Measurements from ENCODE around the gene KCNT2.
"Not testable (repeated sequence)": the region's sequence is repeated elsewhere in the genome, so short reads cannot be mapped to it uniquely, and the experiment has no call there.

Gene KCNT2

GRCh38 chr1:196278816-196279215 is 329.4 kb downstream of the KCNT2 start:
- H3K4me1 Mint-ChIP-seq (ENCODE audit: low read depth), result no peaks in the 10 kb centered on the region
- no peak overlapping the region for H3K4me3 Mint-ChIP-seq
- H3K9me3 Mint-ChIP-seq, result no peaks in the 10 kb centered on the region
- H3K27ac Mint-ChIP-seq, result no peak overlapping the region
- H3K36me3 Mint-ChIP-seq (ENCODE audit: low read depth), result no peaks in the 10 kb centered on the region
- no peaks in the 10 kb centered on the region for H3K27me3 Mint-ChIP-seq (ENCODE audit: low read depth)

DNA sequence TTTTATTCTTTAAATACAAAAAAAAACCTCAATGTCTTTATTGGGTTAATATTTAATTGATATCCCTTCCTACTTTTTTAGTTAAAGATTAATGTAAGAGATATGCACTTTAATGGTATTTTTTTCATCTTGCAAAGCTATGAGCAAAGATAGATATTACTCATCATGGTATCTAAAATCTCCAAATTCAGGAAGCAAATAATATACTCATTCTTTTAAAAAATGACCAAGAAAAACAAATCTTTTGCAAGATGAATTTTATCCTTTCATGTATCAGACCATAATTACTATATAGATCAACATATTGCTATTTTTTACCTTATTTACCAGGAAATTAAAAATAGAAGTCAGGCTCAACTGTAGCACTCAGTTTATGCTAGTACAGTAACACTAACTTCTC is 330.4 kb downstream of the KCNT2 start:
- no peak overlapping the region for H3K4me3 Mint-ChIP-seq
- H3K27me3 Mint-ChIP-seq (ENCODE audit: low read depth), result no peaks in the 10 kb centered on the region
- no peak overlapping the region for H3K27ac Mint-ChIP-seq
- H3K9me3 Mint-ChIP-seq, result no peaks in the 10 kb centered on the region
- H3K36me3 Mint-ChIP-seq (ENCODE audit: low read depth), result no peaks in the 10 kb centered on the region
- no peaks in the 10 kb centered on the region for H3K4me1 Mint-ChIP-seq (ENCODE audit: low read depth)

DNA sequence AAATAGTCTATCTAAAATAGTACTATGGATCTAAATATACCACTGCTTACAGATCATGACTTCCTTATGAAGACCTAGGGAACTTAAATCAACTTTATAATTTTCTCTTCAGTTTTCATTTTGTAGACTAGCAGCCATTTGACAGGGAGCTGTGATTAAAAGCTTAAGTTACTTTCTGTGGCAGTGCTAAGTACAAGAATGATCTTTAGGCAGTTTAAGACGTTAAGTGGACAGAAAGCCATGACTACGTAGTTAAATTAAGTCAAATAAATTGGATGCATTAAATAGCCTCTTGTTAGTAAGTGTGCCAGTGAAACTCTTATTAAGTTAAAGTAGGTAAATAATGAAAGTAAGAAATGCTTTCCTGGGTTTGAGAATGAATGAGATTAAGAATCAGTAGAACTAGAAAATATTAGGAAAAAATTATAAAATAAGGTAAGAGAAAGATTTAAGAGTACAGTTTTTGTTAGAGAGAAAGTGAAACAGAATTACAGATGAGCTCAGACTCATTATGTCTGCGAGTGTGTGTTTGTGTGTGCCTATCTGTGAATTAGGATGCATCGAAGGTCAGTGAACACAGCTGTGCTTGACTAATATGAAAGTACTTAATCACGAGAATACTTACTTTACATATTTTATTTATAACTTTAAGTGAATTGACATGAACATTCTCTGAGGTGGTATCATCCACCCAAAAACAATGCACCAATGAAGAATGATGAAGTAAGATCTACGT is 336.9 kb downstream of the KCNT2 start:
- H3K27me3 Mint-ChIP-seq (ENCODE audit: low read depth), result no peaks in the 10 kb centered on the region
- H3K9me3 Mint-ChIP-seq, result no peaks in the 10 kb centered on the region
- no peaks in the 10 kb centered on the region for H3K36me3 Mint-ChIP-seq (ENCODE audit: low read depth)
- H3K4me1 Mint-ChIP-seq (ENCODE audit: low read depth), result no peaks in the 10 kb centered on the region
- no peak overlapping the region for H3K27ac Mint-ChIP-seq
- H3K4me3 Mint-ChIP-seq, result no peak overlapping the region

- not testable (repeated sequence) for H3K27me3 Mint-ChIP-seq (ENCODE audit: low read depth); H3K4me3 Mint-ChIP-seq; H3K27ac Mint-ChIP-seq; H3K4me1 Mint-ChIP-seq (ENCODE audit: low read depth); H3K9me3 Mint-ChIP-seq; H3K36me3 Mint-ChIP-seq (ENCODE audit: low read depth)
Observed at GRCh38 chr1:196263086-196263485, 345.2 kb downstream of the KCNT2 start.

- no peak overlapping the region for H3K27ac Mint-ChIP-seq
- no peaks in the 10 kb centered on the region for H3K4me1 Mint-ChIP-seq (ENCODE audit: low read depth)
- no peak overlapping the region for H3K4me3 Mint-ChIP-seq
- no peaks in the 10 kb centered on the region for H3K27me3 Mint-ChIP-seq (ENCODE audit: low read depth)
- no peaks in the 10 kb centered on the region for H3K36me3 Mint-ChIP-seq (ENCODE audit: low read depth)
- H3K9me3 Mint-ChIP-seq, result no peaks in the 10 kb centered on the region
Observed at GRCh38 chr1:196260270-196260669, 348.0 kb downstream of the KCNT2 start.

DNA sequence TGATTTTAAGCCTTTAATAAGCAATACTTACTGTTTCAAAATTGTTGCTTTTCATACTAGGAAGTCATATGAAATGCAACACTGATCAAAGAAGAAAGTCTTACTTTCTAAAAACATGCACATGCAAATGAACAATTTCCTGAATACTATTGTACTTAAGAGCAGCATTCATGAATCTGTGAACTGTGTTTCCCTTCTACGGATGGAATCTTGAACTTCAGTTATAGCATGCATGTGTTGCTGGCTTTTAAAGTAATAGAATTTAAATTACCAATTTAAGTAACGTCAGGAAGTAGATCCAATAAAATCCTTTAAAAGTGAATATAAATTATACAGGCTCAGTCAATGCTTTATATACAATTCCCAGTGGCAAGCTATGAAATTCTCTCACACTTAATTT is 348.9 kb downstream of the KCNT2 start:
- Mint-ChIP-seq H3K9me3 (no peaks in the 10 kb centered on the region), H3K27me3 (ENCODE audit: low read depth) (no peaks in the 10 kb centered on the region), H3K36me3 (ENCODE audit: low read depth) (no peaks in the 10 kb centered on the region), H3K27ac (no peak overlapping the region), H3K4me1 (ENCODE audit: low read depth) (no peaks in the 10 kb centered on the region), H3K4me3 (no peak overlapping the region)

DNA sequence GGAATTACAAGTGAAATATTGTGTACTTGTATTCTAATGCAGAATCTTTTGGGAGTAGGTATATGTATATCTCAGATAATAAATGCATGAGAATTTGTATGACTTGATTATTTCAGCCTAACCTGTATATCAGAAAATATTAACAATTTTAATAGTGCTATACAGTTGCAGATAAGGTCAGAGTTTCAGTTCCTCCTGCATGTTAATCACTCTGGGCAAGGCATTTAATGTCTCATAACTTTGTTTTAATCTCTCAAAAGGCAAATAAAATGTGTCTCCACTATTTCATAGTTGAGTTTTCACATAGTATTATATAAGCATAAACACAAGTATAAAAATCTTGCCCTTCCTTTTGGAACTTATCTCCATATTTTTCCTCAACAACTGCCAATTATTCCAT is 352.5 kb downstream of the KCNT2 start:
- H3K4me3 Mint-ChIP-seq, result no peak overlapping the region
- H3K27ac Mint-ChIP-seq, result no peak overlapping the region
- no peaks in the 10 kb centered on the region for H3K4me1 Mint-ChIP-seq (ENCODE audit: low read depth)
- H3K9me3 Mint-ChIP-seq, result no peaks in the 10 kb centered on the region
- H3K27me3 Mint-ChIP-seq (ENCODE audit: low read depth), result no peaks in the 10 kb centered on the region
- H3K36me3 Mint-ChIP-seq (ENCODE audit: low read depth), result no peaks in the 10 kb centered on the region

GRCh38 chr1:196229546-196229945 is 378.7 kb downstream of the KCNT2 start:
- Mint-ChIP-seq H3K36me3 (ENCODE audit: low read depth) (no peaks in the 10 kb centered on the region), H3K4me3 (no peak overlapping the region), H3K9me3 (peaks cover 5% of the 10 kb centered on the region), H3K27me3 (ENCODE audit: low read depth) (no peaks in the 10 kb centered on the region), H3K27ac (no peak overlapping the region), H3K4me1 (ENCODE audit: low read depth) (no peaks in the 10 kb centered on the region)

GRCh38 chr1:196214866-196215265 is 393.4 kb downstream of the KCNT2 start:
- H3K4me1 Mint-ChIP-seq (ENCODE audit: low read depth), result no peaks in the 10 kb centered on the region
- no peak overlapping the region for H3K27ac Mint-ChIP-seq
- no peak overlapping the region for H3K4me3 Mint-ChIP-seq
- H3K27me3 Mint-ChIP-seq (ENCODE audit: low read depth), result no peaks in the 10 kb centered on the region
- no peaks in the 10 kb centered on the region for H3K36me3 Mint-ChIP-seq (ENCODE audit: low read depth)
- H3K9me3 Mint-ChIP-seq, result no peaks in the 10 kb centered on the region

DNA sequence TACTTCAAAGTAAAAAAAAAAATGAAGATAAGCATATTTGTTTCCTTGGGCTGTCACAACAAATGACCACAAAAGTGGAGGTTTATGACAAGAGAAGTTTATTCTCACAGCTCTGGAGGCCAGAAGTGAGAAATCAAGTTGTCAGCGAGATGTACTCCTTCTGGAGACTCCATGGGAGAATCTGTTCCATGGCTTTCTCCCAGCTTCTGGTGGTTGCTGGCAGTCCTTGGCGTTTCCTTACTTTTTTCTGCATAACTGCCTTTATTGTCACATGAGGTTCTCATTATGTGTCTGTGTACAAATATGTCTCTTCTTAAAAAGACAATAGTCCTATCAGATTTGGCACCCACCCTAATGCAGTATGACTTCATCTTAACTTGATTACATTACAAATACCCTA is 398.3 kb downstream of the KCNT2 start:
- Mint-ChIP-seq H3K27ac (no peak overlapping the region), H3K9me3 (no peaks in the 10 kb centered on the region), H3K36me3 (ENCODE audit: low read depth) (no peaks in the 10 kb centered on the region), H3K27me3 (ENCODE audit: low read depth) (no peaks in the 10 kb centered on the region), H3K4me3 (no peak overlapping the region), H3K4me1 (ENCODE audit: low read depth) (no peaks in the 10 kb centered on the region)

DNA sequence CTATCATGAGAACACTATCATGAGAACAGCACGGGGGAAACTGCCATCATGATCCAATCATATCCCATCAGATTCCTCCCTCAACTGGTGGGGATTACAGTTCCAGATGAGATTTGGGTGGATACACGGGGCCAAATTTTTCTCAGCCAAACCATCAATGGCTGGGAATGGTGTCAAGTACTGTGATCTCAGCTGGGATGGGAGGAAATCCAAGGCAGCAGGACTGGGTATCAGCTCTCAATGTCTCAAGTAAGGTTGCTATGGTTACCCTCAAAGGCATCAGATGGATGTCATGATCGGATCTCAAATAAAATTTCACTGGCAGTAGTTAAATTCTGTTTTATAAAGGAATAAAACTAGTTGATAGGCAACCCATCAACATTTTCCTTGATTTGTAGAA is 399.0 kb downstream of the KCNT2 start:
- no peaks in the 10 kb centered on the region for H3K9me3 Mint-ChIP-seq

GRCh38 chr1:196207612-196208217 is 400.5 kb downstream of the KCNT2 start:
- Mint-ChIP-seq H3K36me3 (ENCODE audit: low read depth) (no peaks in the 10 kb centered on the region), H3K4me1 (ENCODE audit: low read depth) (no peaks in the 10 kb centered on the region), H3K27me3 (ENCODE audit: low read depth) (no peaks in the 10 kb centered on the region), H3K27ac (no peak overlapping the region), H3K4me3 (no peak overlapping the region), H3K9me3 (no peaks in the 10 kb centered on the region)

More for the DNA sequence above, 399.0 kb downstream of the KCNT2 start:
- H3K4me1 Mint-ChIP-seq (ENCODE audit: low read depth), result no peaks in the 10 kb centered on the region
- no peaks in the 10 kb centered on the region for H3K27me3 Mint-ChIP-seq (ENCODE audit: low read depth)
- H3K4me3 Mint-ChIP-seq, result no peak overlapping the region
- H3K36me3 Mint-ChIP-seq (ENCODE audit: low read depth), result no peaks in the 10 kb centered on the region
- no peak overlapping the region for H3K27ac Mint-ChIP-seq

- no peak overlapping the region for H3K27ac Mint-ChIP-seq
- H3K9me3 Mint-ChIP-seq, result no peaks in the 10 kb centered on the region
- H3K36me3 Mint-ChIP-seq (ENCODE audit: low read depth), result no peaks in the 10 kb centered on the region
- H3K4me1 Mint-ChIP-seq (ENCODE audit: low read depth), result no peaks in the 10 kb centered on the region
- H3K27me3 Mint-ChIP-seq (ENCODE audit: low read depth), result no peaks in the 10 kb centered on the region
- no peak overlapping the region for H3K4me3 Mint-ChIP-seq
Observed at GRCh38 chr1:196205882-196206281, 402.4 kb downstream of the KCNT2 start.

DNA sequence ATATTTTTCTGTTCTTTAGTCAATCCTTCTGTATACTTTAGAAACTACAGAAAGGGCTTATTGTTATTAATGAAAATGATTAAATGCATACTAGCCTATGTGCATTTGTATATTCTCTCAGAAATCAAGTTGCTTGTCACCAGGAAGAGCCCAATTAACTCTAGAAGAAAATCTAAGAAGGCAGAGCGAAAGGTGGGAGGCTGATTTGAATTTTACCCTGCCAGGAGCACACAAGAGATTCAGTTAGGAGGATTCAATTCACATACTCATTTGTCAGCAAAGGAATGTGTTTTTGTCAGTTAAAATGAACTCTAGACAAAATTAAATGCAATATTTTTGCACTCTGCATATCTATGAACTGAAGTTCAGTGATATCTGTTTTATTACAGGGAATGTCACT is 411.8 kb downstream of the KCNT2 start:
- no peak overlapping the region for H3K27ac Mint-ChIP-seq
- H3K9me3 Mint-ChIP-seq, result peaks cover 5% of the 10 kb centered on the region
- no peaks in the 10 kb centered on the region for H3K36me3 Mint-ChIP-seq (ENCODE audit: low read depth)
- no peak overlapping the region for H3K4me3 Mint-ChIP-seq
- H3K27me3 Mint-ChIP-seq (ENCODE audit: low read depth), result no peaks in the 10 kb centered on the region
- H3K4me1 Mint-ChIP-seq (ENCODE audit: low read depth), result no peaks in the 10 kb centered on the region

DNA sequence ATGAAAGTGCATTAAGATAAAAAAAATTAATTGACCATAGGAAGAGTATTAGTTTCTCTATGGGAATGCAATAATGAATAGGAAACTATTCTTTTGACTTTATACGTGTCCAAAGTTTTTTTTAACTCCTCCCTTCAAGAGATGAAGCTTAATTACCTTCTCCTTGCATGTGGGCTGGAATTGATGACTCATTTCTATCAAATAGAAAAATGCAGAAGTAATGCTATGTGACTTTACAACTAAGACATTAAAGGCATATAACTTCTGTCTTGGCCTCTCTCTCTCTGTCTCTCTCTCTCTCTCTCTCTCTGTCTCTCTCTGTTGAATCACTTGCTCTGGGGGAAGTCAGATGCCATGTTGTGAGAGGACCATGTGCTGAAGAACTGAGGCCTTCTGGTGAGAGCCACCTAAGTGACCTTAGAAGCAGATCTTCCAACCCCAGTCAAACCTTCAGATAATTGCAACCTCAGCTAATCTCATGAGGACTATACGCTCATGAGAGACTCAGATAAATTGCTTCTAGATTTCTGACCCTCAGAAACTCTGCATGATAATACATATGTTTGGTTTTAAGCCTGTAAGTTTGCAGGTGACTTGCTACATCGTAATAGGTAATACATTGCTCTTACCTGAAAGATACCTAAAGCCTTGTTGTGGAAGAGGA is 414.2 kb downstream of the KCNT2 start:
- Mint-ChIP-seq H3K36me3 (ENCODE audit: low read depth) (no peaks in the 10 kb centered on the region), H3K27ac (no peak overlapping the region), H3K9me3 (peaks cover 12% of the 10 kb centered on the region), H3K4me3 (no peak overlapping the region), H3K27me3 (ENCODE audit: low read depth) (no peaks in the 10 kb centered on the region), H3K4me1 (ENCODE audit: low read depth) (no peaks in the 10 kb centered on the region)
